CD14-positive monocyte (primary cell): ENCODE data around the gene HIVEP3. TPM values are rescaled to one million over a fixed set of nuclear protein-coding genes. Genes with fewer than 3 reads are reported as not detected.
A peak's percentile ranks its signal among the peaks of the same experiment; 100 is the strongest.

Experiments used
- DNase-seq, 3 donors: peaks; one replicate each; pipeline ENCODE4 v3.0.0-alpha.2; 2011 to 2022
- H2AFZ ChIP-seq: 2 replicates; pipeline ENCODE4 v1.6.0; 2012; ENCODE audit warnings: mild to moderate bottlenecking, low read depth, low read length, inconsistent platforms; ENCODE audit not compliant: insufficient read depth, poor library complexity, severe bottlenecking
- H3K27ac ChIP-seq, 2 donors: 1 replicate in 1 of 2; 2 replicates in 1 of 2; pipeline ENCODE4 v1.5.1; 2012 to 2013; ENCODE audit warnings: low read length in 2 of 2, control low read depth in 1 of 2, inconsistent platforms in 1 of 2, low read depth in 1 of 2, mild to moderate bottlenecking in 1 of 2
- H3K27me3 ChIP-seq, 2 donors: one replicate each; pipeline versions ENCODE4 v1.6.0 to v1.6.1; 2011 to 2013; ENCODE audit warnings: low read length in 2 of 2; ENCODE audit not compliant: control insufficient read depth in 2 of 2, insufficient read depth in 2 of 2
- H3K36me3 ChIP-seq, 2 donors: replicated peaks in 1 of 2; 1 replicate in 1 of 2; 2 replicates in 1 of 2; pipeline versions ENCODE4 v1.5.1 to v1.6.1; 2012 to 2013; ENCODE audit warnings: low read length in 2 of 2, control low read depth in 1 of 2, inconsistent platforms in 1 of 2, mild to moderate bottlenecking in 1 of 2; ENCODE audit not compliant: insufficient read depth in 2 of 2, control insufficient read depth in 1 of 2
- H3K4me1 ChIP-seq, 2 donors: 1 replicate in 1 of 2; 2 replicates in 1 of 2; pipeline versions ENCODE4 v1.5.1 to v1.6.1; 2012 to 2013; ENCODE audit warnings: low read length in 2 of 2, control low read depth in 1 of 2, inconsistent platforms in 1 of 2, mild to moderate bottlenecking in 1 of 2, moderate library complexity in 1 of 2; ENCODE audit not compliant: insufficient read depth in 2 of 2, control insufficient read depth in 1 of 2
- H3K4me2 ChIP-seq: replicated peaks from 2 replicates; pipeline ENCODE3; 2012; ENCODE audit warnings: low read length, moderate library complexity, mild to moderate bottlenecking; ENCODE audit not compliant: poor library complexity, severe bottlenecking; ENCODE audit errors: extremely low read depth
- H3K4me3 ChIP-seq, 3 experiments: fragments of 200-600 bp in 1 of 3; sonication (generic) in 1 of 3; replicated peaks in 1 of 3; 1 replicate in 2 of 3; 2 replicates in 1 of 3; pipeline ENCODE4 v1.5.1; 2011 to 2013; ENCODE audit warnings: low read length in 3 of 3, mild to moderate bottlenecking in 3 of 3, control low read depth in 2 of 3, low read depth in 2 of 3, inconsistent platforms in 1 of 3, moderate library complexity in 1 of 3
- H3K79me2 ChIP-seq: 2 replicates; pipeline ENCODE4 v1.6.0; 2012; ENCODE audit warnings: mild to moderate bottlenecking, control low read depth, inconsistent platforms, low read length, moderate library complexity; ENCODE audit not compliant: insufficient read depth
- H3K9ac ChIP-seq: 2 replicates; pipeline ENCODE4 v1.6.0; 2017; ENCODE audit warnings: low read length, mild to moderate bottlenecking; ENCODE audit not compliant: insufficient read depth, poor library complexity, severe bottlenecking
- H3K9me3 ChIP-seq, 2 donors: replicated peaks in 1 of 2; 1 replicate in 1 of 2; 2 replicates in 1 of 2; pipeline versions ENCODE4 v1.5.1 to v1.6.1; 2012 to 2013; ENCODE audit warnings: low read length in 2 of 2, control low read depth in 1 of 2; ENCODE audit not compliant: control insufficient read depth in 1 of 2, insufficient read depth in 1 of 2
- H4K20me1 ChIP-seq: 2 replicates; pipeline ENCODE4 v1.6.0; 2012; ENCODE audit warnings: mild to moderate bottlenecking, low read length, control low read depth, moderate library complexity; ENCODE audit not compliant: insufficient read depth
- H3K27ac Mint-ChIP-seq, 7 donors: one replicate each; pipeline ENCODE4 v1.8.0; 2020; ENCODE audit warnings: mild to moderate bottlenecking in 7 of 7, mixed read lengths in 7 of 7, moderate library complexity in 6 of 7, inconsistent platforms in 2 of 7
- H3K27me3 Mint-ChIP-seq, 3 donors: one replicate each; pipeline ENCODE4 v1.8.0; 2021 to 2022; ENCODE audit warnings: low read depth in 3 of 3, mild to moderate bottlenecking in 3 of 3, mixed read lengths in 3 of 3, moderate library complexity in 3 of 3, inconsistent platforms in 1 of 3
- H3K36me3 Mint-ChIP-seq, 2 donors: one replicate each; pipeline ENCODE4 v1.8.0; 2020; ENCODE audit warnings: mixed read lengths in 2 of 2, inconsistent platforms in 1 of 2, mild to moderate bottlenecking in 1 of 2
- H3K4me1 Mint-ChIP-seq: one replicate; pipeline ENCODE4 v1.8.0; 2020; ENCODE audit warnings: mild to moderate bottlenecking, mixed read lengths
- H3K4me3 Mint-ChIP-seq, 2 donors: one replicate each; pipeline ENCODE4 v1.8.0; 2020; ENCODE audit warnings: mild to moderate bottlenecking in 2 of 2, mixed read lengths in 2 of 2, moderate library complexity in 1 of 2
- H3K9me3 Mint-ChIP-seq, 7 donors: one replicate each; pipeline ENCODE4 v1.8.0; 2020 to 2022; ENCODE audit warnings: mixed read lengths in 7 of 7, mild to moderate bottlenecking in 6 of 7, moderate library complexity in 6 of 7, inconsistent platforms in 2 of 7
- WGBS: methylation state at CpG from one replicate; pipeline ENCODE4 v1.1.5; 2013; ENCODE audit warnings: missing lambda C conversion rate; ENCODE audit not compliant: insufficient coverage; 5-methylcytosine and 5-hydroxymethylcytosine counted together
- intact Hi-C, 2 donors: fragments of 100-400 bp; cut with micrococcal nuclease; formaldehyde crosslinking; loops; one replicate each; pipeline versions ENCODE4 v1.15.0 to v1.15.1; 2023
- polyA plus RNA-seq, 3 donors: library from polyadenylated mRNA; depleted of rRNA in 1 of 3; unstranded in 2 of 3; stranded (reverse) in 1 of 3; fragments of 300-500 nt in 2 of 3; fragments of >200 nt in 1 of 3; fragmentation: Illumina TruSeq in 2 of 3; gene quantifications; 1 replicate in 2 of 3; 2 replicates in 1 of 3; pipeline ENCODE4 v1.2.3, GENCODE V29; 2012 to 2021
- TF ChIP-seq, protein P1 (sequence below): fragments of 200-600 bp; IDR thresholded peaks from one replicate; pipeline ENCODE4 v1.8.0; 2022; ENCODE audit warnings: antibody characterized with exemption, mild to moderate bottlenecking

The HIVEP3 gene
- polyA plus RNA-seq, 3 donors: 1.2 to 3.7 (median 1.8) TPM

GRCh38 chr1:41730806-41731205 lies 187.9 kb downstream of the HIVEP3 start:
- Histone ChIP-seq H2AFZ (no peak overlapping the region), H3K36me3 (no peaks in the 10 kb centered on the region), H3K9me3 (peaks cover 0 to 4% of the 10 kb centered on the region in 2 donors), H3K4me3 (no peak overlapping the region), H4K20me1 (no peaks in the 10 kb centered on the region), H3K27ac (peak overlapping the region; percentile 5 to 11), H3K4me1 (peaks cover 95 to 99% of the 10 kb centered on the region in 2 donors), H3K4me2 (no peak overlapping the region), H3K9ac (no peak overlapping the region), H3K27me3 (no peaks in the 10 kb centered on the region), H3K79me2 (no peaks in the 10 kb centered on the region)
- TF ChIP-seq, protein P1, sequence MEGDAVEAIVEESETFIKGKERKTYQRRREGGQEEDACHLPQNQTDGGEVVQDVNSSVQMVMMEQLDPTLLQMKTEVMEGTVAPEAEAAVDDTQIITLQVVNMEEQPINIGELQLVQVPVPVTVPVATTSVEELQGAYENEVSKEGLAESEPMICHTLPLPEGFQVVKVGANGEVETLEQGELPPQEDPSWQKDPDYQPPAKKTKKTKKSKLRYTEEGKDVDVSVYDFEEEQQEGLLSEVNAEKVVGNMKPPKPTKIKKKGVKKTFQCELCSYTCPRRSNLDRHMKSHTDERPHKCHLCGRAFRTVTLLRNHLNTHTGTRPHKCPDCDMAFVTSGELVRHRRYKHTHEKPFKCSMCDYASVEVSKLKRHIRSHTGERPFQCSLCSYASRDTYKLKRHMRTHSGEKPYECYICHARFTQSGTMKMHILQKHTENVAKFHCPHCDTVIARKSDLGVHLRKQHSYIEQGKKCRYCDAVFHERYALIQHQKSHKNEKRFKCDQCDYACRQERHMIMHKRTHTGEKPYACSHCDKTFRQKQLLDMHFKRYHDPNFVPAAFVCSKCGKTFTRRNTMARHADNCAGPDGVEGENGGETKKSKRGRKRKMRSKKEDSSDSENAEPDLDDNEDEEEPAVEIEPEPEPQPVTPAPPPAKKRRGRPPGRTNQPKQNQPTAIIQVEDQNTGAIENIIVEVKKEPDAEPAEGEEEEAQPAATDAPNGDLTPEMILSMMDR: no peak
- H3K27ac Mint-ChIP-seq: peak overlapping the region; percentile 55 to 99 (median 72)
- H3K4me1 Mint-ChIP-seq: peaks cover 89% of the 10 kb centered on the region
- DNase-seq: peak in 2 of 3 donors; percentile 51 to 56
- peaks cover 6 to 13% of the 10 kb centered on the region in 2 donors for H3K36me3 Mint-ChIP-seq
- peaks cover 0 to 5% (median 2%) of the 10 kb centered on the region in 3 donors for H3K27me3 Mint-ChIP-seq
- H3K4me3 Mint-ChIP-seq: peak overlapping the region in 1 of 2 donors; percentile 42
- intact Hi-C loops: loop anchor here in 1 of 2 donors (1.0 to 5.0 kb wide), 2 partner anchors 7 to 71 kb away; no protein-coding TSS in a partner anchor
- 83% methylated on average over 2 of the region's 4 CpGs for WGBS
- H3K9me3 Mint-ChIP-seq: peaks cover 0 to 14% (median 2%) of the 10 kb centered on the region in 7 donors

DNA sequence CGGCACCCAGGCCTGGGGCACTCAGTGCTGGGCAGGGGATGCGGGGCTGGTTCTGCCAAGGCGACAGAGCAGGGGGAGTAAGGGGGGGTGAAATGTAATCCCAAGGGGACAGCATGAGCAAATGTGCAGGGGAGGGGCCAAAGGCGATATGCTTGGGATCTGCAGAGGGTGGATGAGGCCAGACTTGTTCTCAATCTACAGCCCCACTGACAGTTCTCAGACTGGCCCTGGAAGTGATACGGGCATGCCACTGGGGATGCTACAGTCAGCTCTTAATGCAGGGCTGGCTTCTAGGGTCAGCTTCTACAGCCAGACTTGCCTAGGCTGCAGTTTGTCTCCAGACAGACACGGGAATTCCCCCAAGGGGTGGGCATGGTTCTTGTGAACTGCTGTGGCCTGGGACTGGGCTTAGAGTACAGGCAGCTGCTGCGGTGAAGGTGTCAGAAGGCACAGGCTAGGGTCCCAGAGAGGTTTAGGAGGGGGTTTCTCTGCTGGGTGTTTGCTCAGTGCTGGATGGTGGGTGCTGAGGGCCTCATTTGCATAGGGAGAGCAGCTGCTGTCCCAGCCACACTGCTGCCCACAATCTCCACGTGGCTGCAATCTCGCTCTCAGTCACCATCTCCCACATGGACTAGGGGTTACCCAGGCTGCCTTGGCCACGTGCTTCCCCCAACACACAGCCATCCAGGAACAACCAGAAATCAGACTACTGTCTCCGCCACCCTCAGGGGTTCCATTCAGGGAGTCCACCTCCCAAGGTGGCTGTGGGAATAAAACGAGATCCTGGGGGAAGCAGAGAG lies 190.1 kb downstream of the HIVEP3 start:
- Histone ChIP-seq H4K20me1 (no peaks in the 10 kb centered on the region), H3K27ac (peak overlapping the region; percentile 97), H3K79me2 (no peaks in the 10 kb centered on the region), H3K4me3 (peak overlapping the region in 1 of 3 experiments; percentile 31), H3K27me3 (no peaks in the 10 kb centered on the region), H2AFZ (peak overlapping the region; percentile 16), H3K4me1 (peaks cover 95 to 99% of the 10 kb centered on the region in 2 donors), H3K36me3 (no peaks in the 10 kb centered on the region), H3K9ac (peak overlapping the region; percentile 75), H3K9me3 (peaks cover 0 to 4% of the 10 kb centered on the region in 2 donors), H3K4me2 (peak overlapping the region; percentile 15)
- H3K4me1 Mint-ChIP-seq: peaks cover 89% of the 10 kb centered on the region
- intact Hi-C loops: loop anchor here (5.0 to 10.0 kb wide), 7 partner anchors 34 to 154 kb away; no protein-coding TSS in a partner anchor
- H3K27me3 Mint-ChIP-seq: peaks cover 0 to 4% (median 2%) of the 10 kb centered on the region in 3 donors
- no peak overlapping the region for H3K4me3 Mint-ChIP-seq
- peak; percentile 63 to 80 (median 65) for DNase-seq
- H3K27ac Mint-ChIP-seq: peak overlapping the region; percentile 99 to 100 (median 99)
- H3K36me3 Mint-ChIP-seq: peaks cover 6 to 13% of the 10 kb centered on the region in 2 donors
- TF ChIP-seq, protein P1: no peak
- peaks cover 0 to 13% (median 2%) of the 10 kb centered on the region in 7 donors for H3K9me3 Mint-ChIP-seq
- 24% methylated on average over 6 of the region's 12 CpGs for WGBS
